AG04450 (cell line): ENCODE data around the gene SRD5A2. TPM values are rescaled to one million over a fixed set of nuclear protein-coding genes. Genes with fewer than 3 reads are reported as not detected.

Experiments used
- CTCF ChIA-PET: fragments of 300-600, 350-600 bp; formaldehyde crosslinking; extraction: SDS; loops from one replicate; lab custom pipeline; 2022; ENCODE audit warnings: antibody characterized with exemption, inconsistent platforms; lab: Charles Lee
- POLR2A ChIA-PET: fragments of 350-600 bp; formaldehyde crosslinking; extraction: SDS; loops from one replicate; lab custom pipeline; 2021; ENCODE audit warnings: antibody characterized with exemption, inconsistent platforms; lab: Yijun Ruan, JAX
- DNase-seq: peaks from one replicate; pipeline ENCODE4 v3.0.0-alpha.2; 2011; ENCODE audit warnings: low read depth, low spot score
- H3K27ac ChIP-seq: one replicate; pipeline ENCODE4 v1.5.1; 2012; ENCODE audit warnings: low read depth, low read length, control low read depth
- H3K27me3 ChIP-seq: one replicate; pipeline ENCODE4 v1.6.0; 2012; ENCODE audit warnings: low read length; ENCODE audit not compliant: control insufficient read depth, insufficient read depth
- H3K4me3 ChIP-seq: 2 replicates; pipeline ENCODE4 v1.5.1; 2011; ENCODE audit warnings: mild to moderate bottlenecking, low read depth, low read length, control low read depth
- H3K9me3 ChIP-seq: 2 replicates; pipeline ENCODE4 v1.5.1; 2012; ENCODE audit warnings: low read length; ENCODE audit not compliant: control insufficient read depth, insufficient read depth
- CTCF ChIP-seq: IDR thresholded peaks from 2 replicates; pipeline ENCODE4 v1.5.1; 2011; ENCODE audit warnings: low read depth, low read length, control low read depth, inconsistent platforms
- polyA plus RNA-seq: library from polyadenylated mRNA; depleted of rRNA; stranded (reverse); fragments of >200 nt; gene quantifications from 2 replicates; pipeline ENCODE4 v1.2.3, GENCODE V29; 2011

Gene SRD5A2
- polyA plus RNA-seq, 1 experiment = not detected

GRCh38 chr2:31522786-31523185, 58.0 kb downstream of the SRD5A2 start:
- Histone ChIP-seq H3K9me3 (no peaks in the 10 kb centered on the region), H3K4me3 (no peak overlapping the region), H3K27me3 (peaks cover 3% of the 10 kb centered on the region), H3K27ac (no peak overlapping the region)
- POLR2A ChIA-PET = no interaction called here
- TF ChIP-seq CTCF = no peak
- no peak for DNase-seq
- CTCF ChIA-PET = interaction anchor here (0.5 to 5.2 kb wide), 21 partner anchors 9 to 810 kb away, joined by 3 to 74 read pairs (median 5); partner anchors contain the start of gene EHD3

- ChIA-PET CTCF (no interaction called here), POLR2A (no interaction called here)
These were observed 63.1 kb downstream of the SRD5A2 start for GRCh38 chr2:31517442-31518203.

GRCh38 chr2:31515586-31515985, 65.2 kb downstream of the SRD5A2 start:
- Histone ChIP-seq H3K9me3 (no peaks in the 10 kb centered on the region), H3K4me3 (no peak overlapping the region), H3K27me3 (peaks cover 5% of the 10 kb centered on the region), H3K27ac (no peak overlapping the region)
- ChIA-PET CTCF (no interaction called here), POLR2A (no interaction called here)
- TF ChIP-seq CTCF = no peak
- DNase-seq = no peak

More at GRCh38 chr2:31517442-31518203, 63.1 kb downstream of the SRD5A2 start:
- no peak overlapping the region for H3K4me3 ChIP-seq
- H3K27ac ChIP-seq = no peak overlapping the region
- H3K9me3 ChIP-seq = no peaks in the 10 kb centered on the region
- TF ChIP-seq CTCF = no peak
- no peak for DNase-seq
- H3K27me3 ChIP-seq = peaks cover 5% of the 10 kb centered on the region

GRCh38 chr2:31513553-31513952, 67.2 kb downstream of the SRD5A2 start:
- ChIA-PET CTCF (interaction anchor here (1.2 kb wide), 1 partner anchor 10 kb away, joined by 5 read pairs; no protein-coding TSS in a partner anchor), POLR2A (no interaction called here)
- Histone ChIP-seq H3K27me3 (peaks cover 5% of the 10 kb centered on the region), H3K27ac (no peak overlapping the region), H3K9me3 (no peaks in the 10 kb centered on the region), H3K4me3 (no peak overlapping the region)
- DNase-seq = no peak
- no peak for TF ChIP-seq CTCF

- DNase-seq = no peak
- CTCF ChIA-PET = interaction anchor here (1.6 to 3.0 kb wide), 2 partner anchors 12 to 14 kb away, joined by 3 to 17 read pairs; no protein-coding TSS in a partner anchor
- POLR2A ChIA-PET = no interaction called here
- Histone ChIP-seq H3K27me3 (no peaks in the 10 kb centered on the region), H3K4me3 (no peak overlapping the region), H3K9me3 (no peaks in the 10 kb centered on the region), H3K27ac (no peak overlapping the region)
- TF ChIP-seq CTCF = no peak
These were observed 69.4 kb downstream of the SRD5A2 start for GRCh38 chr2:31511376-31511775.
